Fibroblast of the aortic adventitia (primary cell): ENCODE measurements around the gene GRIN3A. TPM values are rescaled to one million over a fixed set of nuclear protein-coding genes. Genes with fewer than 3 reads are reported as not detected.
A peak's percentile ranks its signal among the peaks of the same experiment; 100 is the strongest.

Experiments
- DNase-seq: peaks from one replicate; pipeline ENCODE4 v3.0.0-alpha.2; 2010; ENCODE audit warnings: low read depth
- H3K4me3 ChIP-seq: 2 replicates; pipeline ENCODE4 v1.5.1; 2011; ENCODE audit warnings: low read depth, mild to moderate bottlenecking, control low read depth, low read length, moderate library complexity
- total RNA-seq: library from RNA; depleted of rRNA; stranded (reverse); fragments of >200 nt; gene quantifications from 2 replicates; pipeline ENCODE4 v1.2.3, GENCODE V29; 2012; ENCODE audit warnings: low replicate concordance
- TF ChIP-seq, protein P1 (sequence below): IDR thresholded peaks from 2 replicates; pipeline ENCODE4 v1.5.1; 2011; ENCODE audit warnings: mild to moderate bottlenecking, low read length, control low read depth, inconsistent platforms; ENCODE audit not compliant: insufficient read depth

The GRIN3A gene
- total RNA-seq, 1 donor = 0.09 TPM

DNA sequence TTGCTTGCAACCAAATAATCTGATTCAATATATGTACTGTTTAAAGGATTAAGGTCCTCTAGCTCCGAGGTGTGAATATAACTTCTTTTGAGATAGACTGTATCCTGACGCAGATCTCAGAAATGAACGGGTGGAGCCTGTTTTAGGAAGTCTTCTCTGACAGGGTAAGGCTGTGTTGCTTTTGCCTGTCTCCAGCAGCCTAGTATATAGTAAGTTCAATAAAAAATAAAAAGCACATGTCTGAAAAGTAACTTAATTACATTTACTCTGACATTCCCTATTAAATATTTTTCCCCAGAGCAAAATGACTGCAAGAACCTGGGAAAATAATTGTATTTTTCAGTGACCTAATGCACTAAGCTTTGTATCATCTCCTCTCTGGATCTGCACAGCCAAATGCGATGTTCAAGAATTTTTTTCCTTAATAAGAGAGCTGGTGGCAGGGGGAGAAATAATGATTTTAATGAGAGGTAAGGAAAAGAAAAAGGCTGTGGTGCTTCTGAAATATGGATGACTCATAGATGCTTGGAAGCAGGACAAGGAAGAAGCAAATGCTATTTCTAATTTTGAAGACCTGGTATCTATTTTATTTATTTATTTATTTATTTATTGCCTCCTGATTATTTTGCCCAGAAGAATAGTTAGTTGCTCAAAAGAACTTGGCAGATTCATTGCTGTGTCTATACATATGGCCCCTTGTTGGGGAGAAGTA is 151.0 kb downstream of the GRIN3A start:
- TF ChIP-seq, protein P1, sequence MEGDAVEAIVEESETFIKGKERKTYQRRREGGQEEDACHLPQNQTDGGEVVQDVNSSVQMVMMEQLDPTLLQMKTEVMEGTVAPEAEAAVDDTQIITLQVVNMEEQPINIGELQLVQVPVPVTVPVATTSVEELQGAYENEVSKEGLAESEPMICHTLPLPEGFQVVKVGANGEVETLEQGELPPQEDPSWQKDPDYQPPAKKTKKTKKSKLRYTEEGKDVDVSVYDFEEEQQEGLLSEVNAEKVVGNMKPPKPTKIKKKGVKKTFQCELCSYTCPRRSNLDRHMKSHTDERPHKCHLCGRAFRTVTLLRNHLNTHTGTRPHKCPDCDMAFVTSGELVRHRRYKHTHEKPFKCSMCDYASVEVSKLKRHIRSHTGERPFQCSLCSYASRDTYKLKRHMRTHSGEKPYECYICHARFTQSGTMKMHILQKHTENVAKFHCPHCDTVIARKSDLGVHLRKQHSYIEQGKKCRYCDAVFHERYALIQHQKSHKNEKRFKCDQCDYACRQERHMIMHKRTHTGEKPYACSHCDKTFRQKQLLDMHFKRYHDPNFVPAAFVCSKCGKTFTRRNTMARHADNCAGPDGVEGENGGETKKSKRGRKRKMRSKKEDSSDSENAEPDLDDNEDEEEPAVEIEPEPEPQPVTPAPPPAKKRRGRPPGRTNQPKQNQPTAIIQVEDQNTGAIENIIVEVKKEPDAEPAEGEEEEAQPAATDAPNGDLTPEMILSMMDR = no peak
- H3K4me3 ChIP-seq = no peak overlapping the region
- DNase-seq = no peak

DNA sequence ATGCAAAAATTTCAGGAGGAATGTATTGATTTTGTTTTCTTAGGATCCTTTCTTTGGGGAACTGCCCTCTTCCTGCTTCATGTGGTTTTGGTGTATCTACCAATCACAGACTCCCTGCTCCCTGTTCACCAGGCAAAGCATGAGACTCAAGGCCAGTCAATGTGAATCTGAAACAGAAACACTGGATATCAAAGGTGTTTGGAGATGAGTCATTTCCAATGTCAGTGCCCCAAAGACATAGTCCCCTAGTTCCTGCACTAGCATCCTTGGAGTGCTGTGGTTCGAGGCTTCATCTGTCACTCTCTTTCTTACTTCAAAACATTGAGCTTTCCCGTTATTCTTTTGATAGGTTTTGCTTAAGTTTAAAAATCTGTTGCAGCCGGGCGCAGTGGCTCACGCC is 151.8 kb downstream of the GRIN3A start:
- TF ChIP-seq, protein P1 = no peak
- no peak overlapping the region for H3K4me3 ChIP-seq
- no peak for DNase-seq

DNA sequence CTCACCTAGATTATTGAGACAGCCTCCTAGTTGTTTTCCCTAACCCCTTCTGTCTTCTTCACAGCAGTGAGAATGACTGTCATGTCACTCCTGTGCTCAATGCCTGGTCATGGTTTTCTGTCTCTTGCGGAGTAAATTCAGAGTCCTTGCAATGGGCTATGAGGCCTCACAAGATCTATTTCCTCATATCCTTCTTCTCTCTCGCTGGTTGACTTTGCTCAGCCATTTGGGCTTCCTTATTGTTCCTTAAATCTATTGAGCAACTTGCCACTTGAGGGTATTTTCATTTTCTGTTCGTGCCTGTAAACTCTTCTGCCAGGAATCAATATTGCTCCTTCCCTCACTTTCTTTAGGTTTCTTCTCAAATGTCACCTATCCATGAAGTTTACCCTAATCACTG is 152.7 kb downstream of the GRIN3A start:
- TF ChIP-seq, protein P1 = no peak
- no peak overlapping the region for H3K4me3 ChIP-seq

DNA sequence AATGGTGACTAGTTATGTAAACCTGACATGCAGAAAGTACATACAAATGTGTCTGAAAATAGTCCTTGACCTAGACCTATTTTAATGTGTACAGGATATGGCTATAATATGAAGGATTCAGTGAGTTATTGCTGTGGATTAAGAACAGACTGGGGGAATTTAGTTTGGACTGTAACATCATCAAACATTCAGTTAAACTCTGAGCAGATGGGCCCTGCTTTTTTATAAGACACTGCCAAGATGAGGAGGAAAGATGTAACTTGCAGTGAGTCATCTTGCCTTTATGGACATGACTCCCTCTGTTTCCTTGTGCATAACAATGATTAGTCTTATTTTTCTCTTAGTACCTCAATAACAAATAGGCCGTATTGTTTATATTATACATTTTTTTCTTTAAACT is 155.9 kb downstream of the GRIN3A start:
- no peak overlapping the region for H3K4me3 ChIP-seq
- DNase-seq = peak; percentile 17

More for the DNA sequence above, 152.7 kb downstream of the GRIN3A start:
- DNase-seq = no peak

DNA sequence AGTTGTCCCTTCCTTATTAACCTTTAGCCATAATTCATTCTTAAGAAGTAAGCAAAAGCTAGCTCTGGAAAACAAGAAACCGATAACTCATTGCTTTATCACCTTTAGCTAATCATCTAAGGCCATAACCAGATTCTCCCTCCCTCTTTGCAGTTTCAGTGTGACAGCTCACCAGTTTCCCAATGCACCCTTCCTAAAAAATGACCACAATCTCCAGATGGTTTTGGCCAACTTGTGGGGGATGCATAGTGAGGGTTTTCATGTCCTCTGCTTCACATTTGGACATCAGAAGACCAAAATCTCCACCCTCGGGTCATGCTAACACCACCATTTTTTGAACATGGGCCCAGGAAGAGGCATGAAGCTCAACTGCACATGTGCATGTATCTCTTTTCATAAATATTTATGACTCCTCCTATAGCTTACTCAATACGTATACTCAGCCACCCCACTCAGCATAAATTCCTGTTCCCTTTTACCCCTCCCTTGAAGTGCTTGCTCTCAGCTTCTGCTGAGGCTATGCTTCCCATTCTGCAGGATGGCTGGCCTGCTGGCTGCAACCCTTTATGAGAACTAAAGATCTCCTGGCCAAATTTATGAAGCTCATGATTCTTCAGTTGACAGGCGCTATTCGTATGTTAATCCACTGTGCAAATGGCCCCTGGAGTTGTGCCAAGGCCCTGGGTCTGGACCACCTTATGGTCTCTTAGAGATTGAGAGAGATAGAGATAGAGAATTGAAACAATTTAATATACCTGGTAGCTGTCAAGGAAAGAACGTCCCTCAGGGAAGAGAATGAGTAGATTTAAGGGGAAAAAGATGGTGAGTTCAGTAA is 158.5 kb downstream of the GRIN3A start:
- no peak for DNase-seq
- no peak overlapping the region for H3K4me3 ChIP-seq
- TF ChIP-seq, protein P1 = no peak

More for the DNA sequence above, 155.9 kb downstream of the GRIN3A start:
- TF ChIP-seq, protein P1 = no peak

DNA sequence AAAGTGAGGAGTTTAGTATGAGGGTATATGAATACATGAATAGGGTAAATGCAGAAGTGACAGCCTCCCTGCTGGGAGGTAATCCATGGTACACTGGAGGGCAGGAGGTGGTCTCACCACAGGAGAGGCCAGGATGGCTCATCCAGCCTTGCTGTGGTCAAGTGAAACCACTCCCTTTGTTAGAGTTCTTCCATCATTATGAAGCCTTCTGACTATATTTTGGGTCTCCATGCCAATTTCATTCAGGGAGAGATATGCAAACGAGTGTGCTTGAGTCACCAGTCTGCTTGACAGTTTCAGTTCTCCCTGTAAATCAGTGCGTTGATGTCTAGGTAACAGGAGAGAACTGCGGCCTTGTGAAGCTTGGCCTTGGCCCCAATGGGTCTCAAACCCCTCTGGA is 160.1 kb downstream of the GRIN3A start:
- no peak overlapping the region for H3K4me3 ChIP-seq
- no peak for DNase-seq
- TF ChIP-seq, protein P1 = no peak
